Astrocyte (in vitro differentiated cells and primary cell): ENCODE data around the gene MGAT3.

Experiments used
- EZH2 ChIP-seq: IDR thresholded peaks from 2 replicates; pipeline ENCODE4 v1.6.1; 2012; ENCODE audit warnings: mild to moderate bottlenecking, low read length, inconsistent platforms; ENCODE audit not compliant: insufficient read depth
- TF ChIP-seq, protein P1 (sequence below): IDR thresholded peaks from 2 replicates; pipeline ENCODE4 v1.5.1; 2011; ENCODE audit warnings: low read depth, mild to moderate bottlenecking, inconsistent platforms, low read length, moderate library complexity; ENCODE audit not compliant: insufficient read depth

DNA sequence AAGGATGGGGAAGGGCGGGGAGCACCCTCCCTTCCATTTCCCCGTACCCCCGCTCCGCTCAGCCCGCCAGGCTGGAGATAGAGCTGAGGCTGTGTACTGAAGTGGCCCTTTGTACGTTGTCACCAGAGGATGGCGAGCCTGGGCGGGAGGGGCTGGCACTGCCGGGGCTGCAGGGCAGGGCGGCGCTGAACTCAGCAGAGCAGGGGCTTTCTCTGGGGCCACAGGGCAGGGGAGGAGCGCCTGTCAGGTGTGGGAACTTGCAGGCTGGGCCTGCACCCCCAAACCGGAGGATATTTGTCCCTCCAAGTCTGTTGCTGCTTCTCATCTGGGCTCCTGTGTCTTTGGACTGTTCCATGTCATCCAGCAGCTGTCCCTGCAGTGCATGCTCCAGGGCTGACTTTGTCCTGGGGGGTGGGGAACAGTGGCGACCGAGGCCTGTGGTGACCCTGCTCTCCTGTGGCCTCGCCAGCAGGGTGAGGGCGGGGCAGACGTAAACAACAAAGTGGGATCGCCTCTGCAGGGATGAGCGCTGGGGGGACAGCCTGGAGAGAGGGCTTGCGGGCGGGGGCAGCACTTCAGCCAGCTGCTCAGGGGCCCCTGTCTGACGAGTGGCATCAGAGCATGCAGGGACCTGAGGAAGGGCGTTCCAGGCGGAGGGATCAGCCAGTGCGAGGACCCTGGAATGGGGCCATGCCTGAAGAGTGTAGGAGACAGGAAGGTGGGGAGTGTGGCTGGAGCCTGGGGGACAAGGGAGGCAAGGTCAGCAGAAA, 13.1 kb downstream of the MGAT3 start:
- TF ChIP-seq, protein P1, sequence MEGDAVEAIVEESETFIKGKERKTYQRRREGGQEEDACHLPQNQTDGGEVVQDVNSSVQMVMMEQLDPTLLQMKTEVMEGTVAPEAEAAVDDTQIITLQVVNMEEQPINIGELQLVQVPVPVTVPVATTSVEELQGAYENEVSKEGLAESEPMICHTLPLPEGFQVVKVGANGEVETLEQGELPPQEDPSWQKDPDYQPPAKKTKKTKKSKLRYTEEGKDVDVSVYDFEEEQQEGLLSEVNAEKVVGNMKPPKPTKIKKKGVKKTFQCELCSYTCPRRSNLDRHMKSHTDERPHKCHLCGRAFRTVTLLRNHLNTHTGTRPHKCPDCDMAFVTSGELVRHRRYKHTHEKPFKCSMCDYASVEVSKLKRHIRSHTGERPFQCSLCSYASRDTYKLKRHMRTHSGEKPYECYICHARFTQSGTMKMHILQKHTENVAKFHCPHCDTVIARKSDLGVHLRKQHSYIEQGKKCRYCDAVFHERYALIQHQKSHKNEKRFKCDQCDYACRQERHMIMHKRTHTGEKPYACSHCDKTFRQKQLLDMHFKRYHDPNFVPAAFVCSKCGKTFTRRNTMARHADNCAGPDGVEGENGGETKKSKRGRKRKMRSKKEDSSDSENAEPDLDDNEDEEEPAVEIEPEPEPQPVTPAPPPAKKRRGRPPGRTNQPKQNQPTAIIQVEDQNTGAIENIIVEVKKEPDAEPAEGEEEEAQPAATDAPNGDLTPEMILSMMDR = no peak
- no peak for TF ChIP-seq EZH2
